Measurements from ENCODE around the gene FAM111A. TPM values are rescaled to one million over a fixed set of nuclear protein-coding genes. Genes with fewer than 3 reads are reported as not detected.

Gene FAM111A
- total RNA-seq, 1 donor from 2014 or later, result 66.4 TPM

DNA sequence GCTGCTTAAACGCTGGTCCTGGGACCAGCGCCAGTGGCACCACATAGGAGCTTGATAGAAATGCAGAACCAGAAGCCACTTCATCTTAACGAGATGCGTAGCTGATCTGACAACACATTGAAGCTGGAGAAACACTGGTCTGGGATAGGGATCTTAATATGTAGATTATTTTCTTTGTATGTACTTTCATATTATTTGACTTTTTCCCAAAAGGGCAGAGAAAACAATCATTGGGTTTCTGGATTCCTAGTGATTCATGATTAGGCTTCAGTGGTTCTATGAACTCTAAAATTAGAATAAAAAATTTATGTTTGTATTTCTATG is 57.7 kb downstream of the FAM111A start:
- no peak overlapping the region for H3K27ac Mint-ChIP-seq
- intact Hi-C loops (cut with micrococcal nuclease), result no loop called here
- H3K36me3 Mint-ChIP-seq (ENCODE audit: low read depth), result peaks cover 4% of the 10 kb centered on the region
- DNase-seq (ENCODE audit: low spot score), result no peak
- no peak overlapping the region for H3K4me3 Mint-ChIP-seq
- no peaks in the 10 kb centered on the region for H3K9me3 Mint-ChIP-seq
- peaks cover 11% of the 10 kb centered on the region for H3K4me1 Mint-ChIP-seq (ENCODE audit: low read depth)
- H3K27me3 Mint-ChIP-seq (ENCODE audit: insufficient read depth), result peaks cover 16% of the 10 kb centered on the region

DNA sequence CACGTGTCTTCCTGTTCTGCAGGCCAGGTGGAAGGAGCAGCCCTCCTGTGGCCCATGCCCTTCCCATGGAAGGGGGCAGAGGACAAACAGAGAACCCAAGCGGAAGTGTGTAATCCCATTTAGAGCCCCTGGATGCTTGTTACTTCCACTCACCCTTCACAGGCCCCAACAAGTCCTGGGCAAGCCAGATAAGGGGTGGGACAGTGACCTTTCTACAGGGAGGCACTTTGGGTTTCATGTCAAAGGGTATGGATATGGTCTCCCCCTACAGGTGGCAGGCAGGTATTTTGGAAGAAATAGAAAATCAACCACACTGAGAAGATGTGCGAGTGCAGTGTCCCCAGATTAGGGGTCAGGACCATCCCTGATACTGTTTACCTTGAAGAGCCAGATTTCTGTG is 58.7 kb downstream of the FAM111A start:
- intact Hi-C loops (cut with micrococcal nuclease), result no loop called here
- H3K27ac Mint-ChIP-seq, result no peak overlapping the region
- H3K9me3 Mint-ChIP-seq, result no peaks in the 10 kb centered on the region
- peaks cover 17% of the 10 kb centered on the region for H3K27me3 Mint-ChIP-seq (ENCODE audit: insufficient read depth)
- H3K4me3 Mint-ChIP-seq, result no peak overlapping the region
- no peak for DNase-seq (ENCODE audit: low spot score)
- H3K4me1 Mint-ChIP-seq (ENCODE audit: low read depth), result peaks cover 11% of the 10 kb centered on the region
- H3K36me3 Mint-ChIP-seq (ENCODE audit: low read depth), result peaks cover 4% of the 10 kb centered on the region

Other genes with a start within 250 kb of the FAM111A start
- not detected in 2 replicates for gene GLYATL1, start 203.4 kb upstream of the FAM111A start, total RNA-seq
- not detected in 2 replicates for gene GLYATL1B, start 56.5 kb upstream of the FAM111A start, total RNA-seq
- 54.9 and 57.3 TPM in 2 replicates for gene FAM111B, start 35.6 kb upstream of the FAM111A start, total RNA-seq
- gene DTX4, start 29.3 kb downstream of the FAM111A start, total RNA-seq, result 0.05 TPM in 2 replicates
- not detected in 2 replicates for gene MPEG1, start 70.1 kb downstream of the FAM111A start, total RNA-seq
- gene OR5AN1, start 216.0 kb downstream of the FAM111A start, total RNA-seq, result not detected in 2 replicates

Measured in activated T-helper 1 cell treated with anti-CD3 and anti-CD28 coated beads, Interleukin-12 subunit alpha, Interleukin-12 subunit beta, Interleukin-2, Interleukin-4 antibody, amounts not matched to agents 30 ng/mL and 10 ng/mL and 1 ng/mL, durations not matched to agents 14 hours and 24 hours and 36 hours (primary cell).